Gastrocnemius medialis (tissue), 4 donors: ENCODE results near the gene JMJD1C. TPM values are rescaled to one million over a fixed set of nuclear protein-coding genes. Genes with fewer than 3 reads are reported as not detected.

Source experiments
- ATAC-seq, 2 donors: fragments of 150-250 bp; one replicate each; pipeline ENCODE4 v1.9.1; 2016
- DNase-seq, 2 donors: peaks; one replicate each; pipeline ENCODE4 v3.0.0-alpha.2; 2019
- H3K27ac ChIP-seq, 4 donors: fragments of 200-600 bp; sonication (generic); 1 replicate in 1 of 4; 2 replicates in 3 of 4; pipeline ENCODE4 v1.5.1; 2016 to 2018; ENCODE audit warnings: mild to moderate bottlenecking in 2 of 4, moderate library complexity in 1 of 4
- H3K27me3 ChIP-seq, 3 donors: fragments of 200-600 bp; sonication (generic) in 2 of 3; 1 replicate in 1 of 3; 2 replicates in 2 of 3; pipeline versions ENCODE4 v1.5.1 to v1.6.0; 2016 to 2019; ENCODE audit warnings: mild to moderate bottlenecking in 1 of 3, moderate library complexity in 1 of 3
- H3K36me3 ChIP-seq, 2 donors: fragments of 200-600 bp; sonication (generic) in 1 of 2; one replicate each; pipeline ENCODE4 v1.5.1; 2017 to 2018
- H3K4me1 ChIP-seq, 2 donors: fragments of 200-600 bp; sonication (generic) in 1 of 2; one replicate each; pipeline ENCODE4 v1.5.1; 2016 to 2017; ENCODE audit warnings: mild to moderate bottlenecking in 2 of 2
- H3K4me3 ChIP-seq, 4 donors: fragments of 200-600 bp; sonication (generic) in 3 of 4; 1 replicate in 1 of 4; 2 replicates in 3 of 4; pipeline ENCODE4 v1.5.1; 2016 to 2019; ENCODE audit warnings: mild to moderate bottlenecking in 2 of 4
- H3K9me3 ChIP-seq, 3 donors: fragments of 200-600 bp; sonication (generic) in 2 of 3; 1 replicate in 1 of 3; 2 replicates in 2 of 3; pipeline ENCODE4 v1.5.1; 2016 to 2019
- CTCF ChIP-seq, 5 experiments: fragments of 450-650 bp in 3 of 5; fragments of 200-600 bp in 2 of 5; sonication (generic) in 2 of 5; IDR thresholded peaks in 4 of 5; conservative IDR thresholded peaks in 1 of 5; 1 replicate in 4 of 5; 2 replicates in 1 of 5; pipeline ENCODE4 v1.5.1; 2016 to 2019; ENCODE audit warnings: antibody characterized with exemption in 5 of 5, mild to moderate bottlenecking in 3 of 5, moderate library complexity in 3 of 5
- POLR2A ChIP-seq, 2 donors: fragments of 450-650 bp; IDR thresholded peaks; one replicate each; pipeline ENCODE4 v1.6.1; 2017; ENCODE audit warnings: antibody characterized with exemption in 2 of 2, mild to moderate bottlenecking in 2 of 2, moderate library complexity in 2 of 2
- in situ Hi-C, 4 donors: fragments of 200-750 bp; cut with MboI; loops; one replicate each; pipeline versions ENCODE4 v1.15.0 to v1.8.0; 2017; ENCODE audit warnings: low sequenced_read_pairs in 4 of 4
- intact Hi-C: fragments of 100-400 bp; cut with DNase I; formaldehyde crosslinking; loops from one replicate; pipeline ENCODE4 v1.15.1; 2023; ENCODE audit warnings: low total_unique reads
- total RNA-seq, 4 donors: library from RNA; depleted of rRNA; stranded (reverse); fragments of >200 nt; gene quantifications; one replicate each; pipeline versions ENCODE4 v1.1.0 to v1.2.3, GENCODE V29; 2016

The JMJD1C gene
- 10 to 100 TPM; 22.5 to 74.1 (median 46.9) TPM for total RNA-seq

GRCh38 chr10:63465293-63466143, at the start of gene JMJD1C:
Gene JMJD1C (minus strand): TSS chr10:63465977. CDS start chr10:63465662, 315 bp downstream.
- H3K4me1 ChIP-seq = peaks cover 26% of the 10 kb centered on the region in 2 donors
- no peaks in the 10 kb centered on the region for H3K27me3 ChIP-seq
- TF ChIP-seq POLR2A (IDR thresholded peaks at IDR 0.05) (peak; percentile 79 to 82), CTCF (IDR thresholded peaks at IDR 0.05 in 4 of 5, conservative IDR thresholded peaks at IDR 0.05 in 1 of 5) (peak in 2 of 5 experiments; percentile 13 to 20)
- ATAC-seq (peak; percentile 84 to 88), DNase-seq (peak; percentile 48 to 78)
- in situ Hi-C loops = loop anchor here in 2 of 4 donors (5.0 to 25.0 kb wide), 4 partner anchors 52 to 253 kb away; no protein-coding TSS in a partner anchor
- peak within 1 kb of the TSS; percentile 93 to 95 (median 94) for H3K27ac ChIP-seq
- intact Hi-C loops = loop anchor here (1.0 to 5.0 kb wide), 6 partner anchors 55 to 298 kb away; partner anchors contain the start of gene REEP3
- H3K9me3 ChIP-seq = no peaks in the 10 kb centered on the region
- H3K36me3 ChIP-seq = no peaks in the 10 kb centered on the region
- H3K4me3 ChIP-seq = peak within 1 kb of the TSS; percentile 82 to 95 (median 92)

GRCh38 chr10:63515002-63515763, 49.4 kb upstream of the JMJD1C start:
- Histone ChIP-seq H3K4me3 (peak overlapping the region in 1 of 4 donors; percentile 15), H3K9me3 (no peaks in the 10 kb centered on the region), H3K36me3 (no peaks in the 10 kb centered on the region), H3K27me3 (no peaks in the 10 kb centered on the region), H3K27ac (peak overlapping the region; percentile 34 to 68 (median 63)), H3K4me1 (peaks cover 47 to 56% of the 10 kb centered on the region in 2 donors)
- intact Hi-C loops (loop anchor here (2.0 kb wide), 1 partner anchor 18 kb away; no protein-coding TSS in a partner anchor), in situ Hi-C loops (loop anchor here in 2 of 4 donors (5.0 to 25.0 kb wide), 3 partner anchors 48 to 197 kb away; partner anchors contain the start of gene JMJD1C (in 1 of the 2))
- ATAC-seq (no peak), DNase-seq (no peak)
- TF ChIP-seq CTCF (IDR thresholded peaks at IDR 0.05 in 4 of 5, conservative IDR thresholded peaks at IDR 0.05 in 1 of 5) = no peak

GRCh38 chr10:63506554-63506953, 40.8 kb upstream of the JMJD1C start:
- Histone ChIP-seq H3K36me3 (no peaks in the 10 kb centered on the region), H3K27me3 (no peaks in the 10 kb centered on the region), H3K4me1 (peaks cover 11 to 26% of the 10 kb centered on the region in 2 donors), H3K4me3 (no peak overlapping the region), H3K9me3 (no peaks in the 10 kb centered on the region), H3K27ac (no peak overlapping the region)
- TF ChIP-seq CTCF (IDR thresholded peaks at IDR 0.05 in 4 of 5, conservative IDR thresholded peaks at IDR 0.05 in 1 of 5) (no peak), POLR2A (IDR thresholded peaks at IDR 0.05) (no peak)
- ATAC-seq = no peak
- intact Hi-C loops (no loop called here), in situ Hi-C loops (loop anchor here in 1 of 4 donors (25.0 kb wide), 1 partner anchor 206 kb away; no protein-coding TSS in a partner anchor)
- no peak for DNase-seq

- Histone ChIP-seq H3K9me3 (no peaks in the 10 kb centered on the region), H3K4me3 (no peak overlapping the region), H3K27me3 (no peaks in the 10 kb centered on the region), H3K36me3 (no peaks in the 10 kb centered on the region), H3K27ac (no peak overlapping the region), H3K4me1 (peaks cover 11 to 26% of the 10 kb centered on the region in 2 donors)
- ATAC-seq (no peak), DNase-seq (no peak)
- in situ Hi-C loops = loop anchor here in 1 of 4 donors (25.0 kb wide), 1 partner anchor 207 kb away; no protein-coding TSS in a partner anchor
- intact Hi-C loops = no loop called here
- no peak for TF ChIP-seq CTCF (IDR thresholded peaks at IDR 0.05 in 4 of 5, conservative IDR thresholded peaks at IDR 0.05 in 1 of 5)
- no peak for TF ChIP-seq POLR2A (IDR thresholded peaks at IDR 0.05)
Observed at GRCh38 chr10:63505562-63505961, 39.8 kb upstream of the JMJD1C start.
